Spinal cord (tissue), 10 donors: Measurements from ENCODE around the gene CAMKV. TPM values are rescaled to one million over a fixed set of nuclear protein-coding genes. Genes with fewer than 3 reads are reported as not detected.
"Not testable (repeated sequence)": the region's sequence is repeated elsewhere in the genome, so short reads cannot be mapped to it uniquely, and the experiment has no call there.

Source experiments
- DNase-seq, 6 donors: peaks; one replicate each; pipeline versions ENCODE4 v3.0.0 to v3.0.0-alpha.2; 2013 to 2015; ENCODE audit warnings: low spot score in 6 of 6, low read depth in 4 of 6
- H3K27ac ChIP-seq: one replicate; pipeline ENCODE4 v1.5.1; 2013; ENCODE audit warnings: low read depth, low read length, control low read depth
- H3K27me3 ChIP-seq: one replicate; pipeline ENCODE4 v1.6.1; 2013; ENCODE audit warnings: low read length; ENCODE audit not compliant: control insufficient read depth, insufficient read depth
- H3K36me3 ChIP-seq: one replicate; pipeline ENCODE4 v1.6.1; 2013; ENCODE audit warnings: low read length; ENCODE audit not compliant: control insufficient read depth, insufficient read depth
- H3K4me1 ChIP-seq: one replicate; pipeline ENCODE4 v1.6.1; 2013; ENCODE audit warnings: low read length; ENCODE audit not compliant: control insufficient read depth, insufficient read depth
- H3K4me3 ChIP-seq: one replicate; pipeline ENCODE4 v1.5.1; 2013; ENCODE audit warnings: low read depth, low read length, control low read depth
- H3K9me3 ChIP-seq: one replicate; pipeline ENCODE4 v1.6.1; 2013; ENCODE audit warnings: low read length; ENCODE audit not compliant: control insufficient read depth, insufficient read depth
- WGBS: methylation state at CpG from one replicate; pipeline ENCODE4 v1.1.5; 2013; ENCODE audit warnings: missing lambda C conversion rate; ENCODE audit not compliant: insufficient coverage; 5-methylcytosine and 5-hydroxymethylcytosine counted together
- polyA plus RNA-seq, 2 donors: library from polyadenylated mRNA; unstranded; fragments of 120-200 nt; gene quantifications; one replicate each; pipeline ENCODE4 v1.2.1, GENCODE V29; 2013; ENCODE audit not compliant: insufficient read length in 2 of 2
- total RNA-seq, 2 donors: library from RNA; depleted of rRNA in 1 of 2; stranded (reverse); fragments of 120-200 nt in 1 of 2; fragments of >200 nt in 1 of 2; gene quantifications; one replicate each; pipeline versions ENCODE4 v1.2.3 to v1.2.4, GENCODE V29; 2013 to 2014
- donor health status: healthy.

The CAMKV gene
- total and polyA plus RNA-seq, 4 donors, result 17.1 to 115 (median 74.1) TPM

GRCh38 chr3:49908373-49909199, 38.9 kb upstream of the CAMKV start:
- H3K36me3 ChIP-seq, result peaks cover 49% of the 10 kb centered on the region
- DNase-seq, result no peak
- H3K4me1 ChIP-seq, result peaks cover 12% of the 10 kb centered on the region
- no peaks in the 10 kb centered on the region for H3K27me3 ChIP-seq
- no peaks in the 10 kb centered on the region for H3K9me3 ChIP-seq
- WGBS, result 90% methylated on average over 9 of the region's 14 CpGs
- H3K27ac ChIP-seq, result no peak overlapping the region
- H3K4me3 ChIP-seq, result no peak overlapping the region

DNA sequence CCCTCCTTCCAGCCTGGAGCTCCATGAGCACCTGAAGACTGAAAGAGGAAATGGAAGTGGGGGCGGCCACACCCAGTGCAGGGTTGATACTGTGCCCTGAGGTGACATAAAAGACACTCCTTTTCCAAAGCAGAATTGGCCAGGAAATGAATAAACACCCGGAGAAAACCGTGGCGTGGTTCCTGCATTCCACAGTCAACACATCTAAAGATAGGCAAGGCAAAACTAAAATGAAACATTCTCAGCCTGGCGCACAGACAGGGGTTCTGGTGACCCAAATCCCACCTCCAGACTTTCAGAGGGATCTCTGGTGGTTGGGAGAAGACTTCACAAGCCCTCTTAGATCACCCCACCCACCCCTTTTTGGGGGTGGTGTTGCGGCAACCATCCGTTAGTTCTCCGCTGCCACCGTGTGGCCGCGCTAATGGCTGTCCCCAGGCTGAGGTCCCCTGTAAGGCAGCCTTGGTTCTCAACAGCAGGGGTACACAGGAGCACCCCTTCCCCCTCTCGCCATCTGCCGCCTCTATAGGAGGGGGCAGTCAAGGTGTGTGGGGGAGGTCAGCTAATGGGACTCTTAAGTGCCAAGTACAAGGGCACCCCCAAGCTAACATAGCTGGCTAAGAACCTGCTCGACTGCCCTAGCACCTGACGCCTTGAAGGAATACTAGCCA, 36.5 kb upstream of the CAMKV start:
- Histone ChIP-seq H3K27ac (no peak overlapping the region), H3K4me3 (no peak overlapping the region), H3K4me1 (peaks cover 13% of the 10 kb centered on the region), H3K9me3 (no peaks in the 10 kb centered on the region), H3K36me3 (peaks cover 43% of the 10 kb centered on the region), H3K27me3 (no peaks in the 10 kb centered on the region)
- peak in 2 of 6 donors; percentile 73 to 77 for DNase-seq
- 73% methylated on average over 3 of the region's 15 CpGs for WGBS

- not testable (repeated sequence) for DNase-seq, H3K4me3 ChIP-seq, H3K9me3 ChIP-seq, H3K27me3 ChIP-seq, H3K27ac ChIP-seq
- WGBS, result 98% methylated on average over 10 of the region's 13 CpGs
- Histone ChIP-seq H3K36me3 (peaks cover 29% of the 10 kb centered on the region), H3K4me1 (peaks cover 18% of the 10 kb centered on the region)
Measured at GRCh38 chr3:49904448-49904847, 34.7 kb upstream of the CAMKV start.

GRCh38 chr3:49903451-49904424, 34.0 kb upstream of the CAMKV start, which contains the start of gene MST1R:
Gene MST1R (minus strand): TSS chr3:49903873. CDS start chr3:49903609, 264 bp downstream.
- 43% methylated on average over 55 of the region's 65 CpGs for WGBS
- no peak within 1 kb of the TSS for H3K27ac ChIP-seq
- H3K4me1 ChIP-seq, result peaks cover 18% of the 10 kb centered on the region
- peak within 1 kb of the TSS; percentile 31 for H3K4me3 ChIP-seq
- peaks cover 25% of the 10 kb centered on the region for H3K36me3 ChIP-seq
- H3K9me3 ChIP-seq, result no peaks in the 10 kb centered on the region
- peak in 1 of 6 donors; percentile 32 for DNase-seq
- no peaks in the 10 kb centered on the region for H3K27me3 ChIP-seq

DNA sequence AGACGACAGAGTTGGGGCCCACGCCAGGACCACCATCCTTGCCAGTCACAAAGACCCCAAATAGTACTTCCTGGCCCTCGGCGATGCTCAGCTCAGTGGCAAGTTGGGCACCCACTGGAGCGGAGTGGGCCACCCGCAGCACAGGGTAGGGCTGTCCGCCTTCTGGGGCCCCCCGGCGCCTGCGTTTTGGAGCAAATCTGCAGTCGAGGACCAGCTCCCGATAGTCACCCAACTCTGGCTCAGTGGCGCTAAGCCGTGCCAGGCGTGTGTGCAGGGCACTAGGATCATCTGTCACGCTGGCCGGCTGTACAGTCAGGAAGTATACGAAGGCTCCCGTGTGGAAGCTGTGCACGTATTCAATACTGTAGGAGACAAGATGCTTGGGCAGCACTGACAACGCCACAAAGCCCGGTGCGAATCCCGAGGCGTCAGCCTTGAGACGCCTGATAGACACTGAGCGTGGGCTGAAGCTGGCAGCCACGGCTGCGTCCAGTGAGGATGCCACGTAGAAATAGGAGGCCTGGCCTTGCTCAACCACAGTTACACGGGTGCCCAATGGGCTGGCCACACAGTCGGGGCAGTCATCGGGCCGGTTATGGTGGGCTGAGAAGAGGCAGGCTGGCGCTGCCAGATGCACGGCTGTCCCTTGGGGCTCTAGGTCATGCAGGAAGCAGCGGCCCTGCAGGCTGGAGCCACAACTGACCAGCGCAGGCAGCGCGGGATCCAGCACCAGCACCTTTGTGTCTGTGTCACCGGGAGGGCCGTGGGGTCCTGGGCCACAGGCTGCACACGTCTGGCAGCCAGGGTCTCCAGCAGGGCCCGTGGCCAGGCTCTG, 33.0 kb upstream of the CAMKV start:
- Histone ChIP-seq H3K27me3 (no peaks in the 10 kb centered on the region), H3K4me1 (peaks cover 18% of the 10 kb centered on the region), H3K4me3 (no peak overlapping the region), H3K36me3 (peaks cover 25% of the 10 kb centered on the region), H3K27ac (no peak overlapping the region), H3K9me3 (no peaks in the 10 kb centered on the region)
- 89% methylated on average over 44 of the region's 44 CpGs for WGBS
- DNase-seq, result no peak

GRCh38 chr3:49901366-49902339, 31.9 kb upstream of the CAMKV start:
- Histone ChIP-seq H3K4me1 (peaks cover 18% of the 10 kb centered on the region), H3K36me3 (peaks cover 26% of the 10 kb centered on the region), H3K27ac (no peak overlapping the region), H3K4me3 (no peak overlapping the region), H3K27me3 (no peaks in the 10 kb centered on the region), H3K9me3 (no peaks in the 10 kb centered on the region)
- no peak for DNase-seq
- 90% methylated on average over 3 of the region's 11 CpGs for WGBS

- H3K27ac ChIP-seq, result no peak overlapping the region
- WGBS, result 75% methylated on average over 8 of the region's 8 CpGs
Measured at GRCh38 chr3:49900491-49901153, 30.9 kb upstream of the CAMKV start.

GRCh38 chr3:49899815-49900214, 30.1 kb upstream of the CAMKV start:
- DNase-seq, result peak in 2 of 6 donors; percentile 55 to 68
- Histone ChIP-seq H3K27ac (no peak overlapping the region), H3K4me1 (peaks cover 13% of the 10 kb centered on the region), H3K27me3 (no peaks in the 10 kb centered on the region), H3K36me3 (peaks cover 40% of the 10 kb centered on the region), H3K9me3 (no peaks in the 10 kb centered on the region), H3K4me3 (no peak overlapping the region)
- 63% methylated on average over 5 of the region's 5 CpGs for WGBS

More at GRCh38 chr3:49900491-49901153, 30.9 kb upstream of the CAMKV start:
- H3K9me3 ChIP-seq, result no peaks in the 10 kb centered on the region
- peaks cover 36% of the 10 kb centered on the region for H3K36me3 ChIP-seq
- peaks cover 13% of the 10 kb centered on the region for H3K4me1 ChIP-seq
- no peak overlapping the region for H3K4me3 ChIP-seq
- H3K27me3 ChIP-seq, result no peaks in the 10 kb centered on the region
- no peak for DNase-seq
